Glutamatergic neuron (in vitro differentiated cells): ENCODE measurements around the gene CPLX4. TPM values are rescaled to one million over a fixed set of nuclear protein-coding genes. Genes with fewer than 3 reads are reported as not detected.

Experiments
- DNase-seq: peaks from one replicate; pipeline ENCODE4 v3.0.0; 2022
- H3K27ac Mint-ChIP-seq: one replicate; pipeline ENCODE4 v1.8.0; 2020; ENCODE audit warnings: mild to moderate bottlenecking, mixed read lengths, inconsistent platforms; ENCODE audit not compliant: unreplicated experiment
- H3K27me3 Mint-ChIP-seq: one replicate; pipeline ENCODE4 v1.8.0; 2020; ENCODE audit warnings: mild to moderate bottlenecking, moderate library complexity, mixed read lengths, inconsistent platforms; ENCODE audit not compliant: unreplicated experiment
- H3K36me3 Mint-ChIP-seq: one replicate; pipeline ENCODE4 v1.8.0; 2020; ENCODE audit warnings: mild to moderate bottlenecking, mixed read lengths, inconsistent platforms; ENCODE audit not compliant: unreplicated experiment
- H3K4me1 Mint-ChIP-seq: one replicate; pipeline ENCODE4 v1.8.0; 2020; ENCODE audit warnings: mild to moderate bottlenecking, low read depth, mixed read lengths, inconsistent platforms; ENCODE audit not compliant: unreplicated experiment
- H3K4me3 Mint-ChIP-seq: one replicate; pipeline ENCODE4 v1.8.0; 2020; ENCODE audit warnings: mild to moderate bottlenecking, mixed read lengths, inconsistent platforms; ENCODE audit not compliant: unreplicated experiment
- H3K9me3 Mint-ChIP-seq: one replicate; pipeline ENCODE4 v1.8.0; 2020; ENCODE audit warnings: mild to moderate bottlenecking, moderate library complexity, mixed read lengths, inconsistent platforms; ENCODE audit not compliant: unreplicated experiment
- CTCF ChIP-seq: fragments of 200-600 bp; sonication (generic); IDR thresholded peaks from one replicate; pipeline ENCODE4 v1.5.0; 2021; ENCODE audit not compliant: partially characterized antibody, unreplicated experiment
- total RNA-seq: library from RNA; stranded (reverse); fragmentation: NEBNext Ultra II Directional; extraction: Animal tissue kit (Norgen Biotek cat#: 25700); gene quantifications from one replicate; pipeline ENCODE4 v1.2.1, GENCODE V29; 2021; ENCODE audit not compliant: unreplicated experiment

Gene CPLX4
- total RNA-seq, 1 donor from 2014 or later: not detected

DNA sequence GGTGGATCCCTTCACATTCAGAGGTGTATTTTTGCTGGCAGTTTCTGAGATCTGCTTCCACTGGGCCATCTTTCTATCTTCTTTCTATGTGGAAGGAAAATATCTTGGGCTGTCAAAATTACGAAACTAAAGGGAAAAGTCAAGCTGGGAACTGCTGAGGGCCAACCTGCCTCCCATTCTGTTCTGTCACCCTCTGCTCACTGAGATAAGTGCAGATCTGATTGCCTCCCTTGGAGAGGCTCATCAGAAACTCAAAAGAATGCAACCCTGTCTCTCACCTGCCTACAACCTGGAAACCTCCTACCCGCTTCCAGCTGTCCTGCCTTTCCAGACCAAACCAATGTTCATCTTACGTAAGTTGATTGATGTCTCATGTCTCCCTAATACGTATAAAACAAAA lies 71.7 kb downstream of the CPLX4 start:
- Mint-ChIP-seq H3K9me3 (no peaks in the 10 kb centered on the region), H3K4me3 (no peak overlapping the region), H3K27me3 (peaks cover 1% of the 10 kb centered on the region), H3K36me3 (no peaks in the 10 kb centered on the region), H3K4me1 (no peaks in the 10 kb centered on the region), H3K27ac (no peak overlapping the region)
- DNase-seq: no peak
- no peak for TF ChIP-seq CTCF

Other genes with a start within 250 kb of the CPLX4 start
- gene SEC11C, start 178.8 kb downstream of the CPLX4 start, total RNA-seq: 77.7 TPM
- not detected for gene GRP, start 98.5 kb downstream of the CPLX4 start, total RNA-seq
- not detected for gene RAX, start 45.2 kb downstream of the CPLX4 start, total RNA-seq
- 52.3 TPM for gene LMAN1, start 40.6 kb upstream of the CPLX4 start, total RNA-seq